ENCODE results near the gene SESN1.

DNA sequence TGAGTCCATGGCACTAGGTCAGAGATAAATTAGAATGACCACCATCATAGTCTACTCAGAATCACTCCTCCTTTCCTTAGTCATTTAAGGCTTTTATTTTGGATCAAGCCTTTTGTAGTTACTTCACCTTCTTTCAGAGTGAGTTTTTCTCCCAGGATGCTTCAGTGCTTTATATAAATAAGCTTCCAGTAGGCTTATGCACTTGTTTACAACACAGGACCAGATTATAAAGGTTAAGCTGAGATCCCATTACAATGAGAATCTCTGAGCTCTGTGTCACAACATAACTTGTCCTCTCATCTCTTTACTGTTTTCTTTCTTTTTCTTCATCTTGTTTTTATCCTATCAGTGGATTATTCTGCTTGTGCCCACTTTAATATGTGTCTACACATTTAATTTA, 48.5 kb upstream of the SESN1 start:
- TF ChIP-seq, protein P1, sequence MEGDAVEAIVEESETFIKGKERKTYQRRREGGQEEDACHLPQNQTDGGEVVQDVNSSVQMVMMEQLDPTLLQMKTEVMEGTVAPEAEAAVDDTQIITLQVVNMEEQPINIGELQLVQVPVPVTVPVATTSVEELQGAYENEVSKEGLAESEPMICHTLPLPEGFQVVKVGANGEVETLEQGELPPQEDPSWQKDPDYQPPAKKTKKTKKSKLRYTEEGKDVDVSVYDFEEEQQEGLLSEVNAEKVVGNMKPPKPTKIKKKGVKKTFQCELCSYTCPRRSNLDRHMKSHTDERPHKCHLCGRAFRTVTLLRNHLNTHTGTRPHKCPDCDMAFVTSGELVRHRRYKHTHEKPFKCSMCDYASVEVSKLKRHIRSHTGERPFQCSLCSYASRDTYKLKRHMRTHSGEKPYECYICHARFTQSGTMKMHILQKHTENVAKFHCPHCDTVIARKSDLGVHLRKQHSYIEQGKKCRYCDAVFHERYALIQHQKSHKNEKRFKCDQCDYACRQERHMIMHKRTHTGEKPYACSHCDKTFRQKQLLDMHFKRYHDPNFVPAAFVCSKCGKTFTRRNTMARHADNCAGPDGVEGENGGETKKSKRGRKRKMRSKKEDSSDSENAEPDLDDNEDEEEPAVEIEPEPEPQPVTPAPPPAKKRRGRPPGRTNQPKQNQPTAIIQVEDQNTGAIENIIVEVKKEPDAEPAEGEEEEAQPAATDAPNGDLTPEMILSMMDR (IDR thresholded peaks at IDR 0.05): no peak
- TF ChIP-seq POLR2A (IDR thresholded peaks at IDR 0.05): no peak

All from Peyer's patch (tissue), 4 donors.